Trophoblast cell (in vitro differentiated cells and primary cell): Measurements from ENCODE around the gene CGREF1.

Experiments used
- DNase-seq, 2 donors: peaks; one replicate each; pipeline ENCODE4 v3.0.0-alpha.2; 2016
- H2AFZ ChIP-seq: 2 replicates; pipeline ENCODE4 v1.6.1; 2013; ENCODE audit warnings: low read length, moderate library complexity, mild to moderate bottlenecking; ENCODE audit not compliant: insufficient read depth, poor library complexity
- H2AK5ac ChIP-seq: 2 replicates; pipeline ENCODE4 v1.6.1; 2013; ENCODE audit warnings: mild to moderate bottlenecking, low read length
- H2BK120ac ChIP-seq: 2 replicates; pipeline ENCODE4 v1.6.1; 2013; ENCODE audit warnings: low read length, mild to moderate bottlenecking, moderate library complexity; ENCODE audit not compliant: insufficient read depth, poor library complexity
- H2BK12ac ChIP-seq: 2 replicates; pipeline ENCODE4 v1.6.1; 2013; ENCODE audit warnings: mild to moderate bottlenecking, low read length, moderate library complexity
- H2BK5ac ChIP-seq: 2 replicates; pipeline ENCODE4 v1.6.1; 2013; ENCODE audit warnings: low read length, low read depth, moderate library complexity, mild to moderate bottlenecking; ENCODE audit not compliant: poor library complexity
- H3K14ac ChIP-seq: 2 replicates; pipeline ENCODE4 v1.6.1; 2013; ENCODE audit warnings: mild to moderate bottlenecking, low read length
- H3K18ac ChIP-seq: 2 replicates; pipeline ENCODE4 v1.6.1; 2013; ENCODE audit warnings: mild to moderate bottlenecking, low read length
- H3K23ac ChIP-seq: 2 replicates; pipeline ENCODE4 v1.6.1; 2013; ENCODE audit warnings: low read length
- H3K27ac ChIP-seq: 2 replicates; pipeline ENCODE4 v1.5.1; 2013; ENCODE audit warnings: low read depth, mild to moderate bottlenecking, inconsistent platforms, low read length, moderate library complexity
- H3K27me3 ChIP-seq: 2 replicates; pipeline ENCODE4 v1.6.1; 2013; ENCODE audit warnings: inconsistent platforms, mild to moderate bottlenecking, low read length, moderate library complexity; ENCODE audit not compliant: insufficient read depth
- H3K36me3 ChIP-seq, 2 experiments: 1 replicate in 1 of 2; 2 replicates in 1 of 2; pipeline ENCODE4 v1.6.1; 2013; ENCODE audit warnings: low read length in 2 of 2, mild to moderate bottlenecking in 2 of 2, moderate library complexity in 1 of 2; ENCODE audit not compliant: insufficient read depth in 2 of 2, control insufficient read depth in 1 of 2
- H3K4ac ChIP-seq: 2 replicates; pipeline ENCODE4 v1.6.1; 2013; ENCODE audit warnings: low read depth, mild to moderate bottlenecking, low read length, moderate library complexity
- H3K4me1 ChIP-seq, 2 experiments: 1 replicate in 1 of 2; 2 replicates in 1 of 2; pipeline ENCODE4 v1.6.1; 2013; ENCODE audit warnings: low read length in 2 of 2, mild to moderate bottlenecking in 2 of 2, moderate library complexity in 1 of 2; ENCODE audit not compliant: insufficient read depth in 2 of 2, control insufficient read depth in 1 of 2
- H3K4me2 ChIP-seq: 2 replicates; pipeline ENCODE4 v1.6.1; 2013; ENCODE audit warnings: inconsistent platforms, mild to moderate bottlenecking, low read length, moderate library complexity
- H3K4me3 ChIP-seq: 2 replicates; pipeline ENCODE4 v1.5.1; 2013; ENCODE audit warnings: mild to moderate bottlenecking, low read depth, low read length, inconsistent platforms
- H3K79me1 ChIP-seq: one replicate; pipeline ENCODE4 v1.6.1; 2013; ENCODE audit warnings: low read length
- H3K79me2 ChIP-seq: 2 replicates; pipeline ENCODE4 v1.6.1; 2013; ENCODE audit warnings: low read length, mild to moderate bottlenecking; ENCODE audit not compliant: control insufficient read depth, insufficient read depth, poor library complexity
- H3K9ac ChIP-seq: 2 replicates; pipeline ENCODE4 v1.6.1; 2013; ENCODE audit warnings: mild to moderate bottlenecking, low read length
- H3K9me3 ChIP-seq: 2 replicates; pipeline ENCODE4 v1.6.1; 2013; ENCODE audit warnings: low read depth, mild to moderate bottlenecking, control low read depth, inconsistent platforms, low read length; ENCODE audit not compliant: insufficient read depth
- H4K12ac ChIP-seq: 2 replicates; pipeline ENCODE4 v1.6.1; 2013; ENCODE audit warnings: low read depth, mild to moderate bottlenecking, low read length, moderate library complexity
- H4K8ac ChIP-seq: 2 replicates; pipeline ENCODE4 v1.6.1; 2013; ENCODE audit warnings: low read depth, mild to moderate bottlenecking, low read length, moderate library complexity
- H4K91ac ChIP-seq: one replicate; pipeline ENCODE4 v1.6.1; 2013; ENCODE audit warnings: low read depth, mild to moderate bottlenecking, low read length, moderate library complexity
- WGBS: extraction: QIAGEN DNeasy Blood & Tissue Kit; methylation state at CpG from one replicate; pipeline ENCODE4 v1.1.7; 2013; ENCODE audit warnings: missing lambda C conversion rate; ENCODE audit not compliant: insufficient read length, insufficient coverage; ENCODE audit errors: extremely low coverage; 5-methylcytosine and 5-hydroxymethylcytosine counted together

The CGREF1 gene

GRCh38 chr2:27057184-27057583, 61.7 kb downstream of the CGREF1 start:
- Histone ChIP-seq H3K18ac (no peak overlapping the region), H3K79me2 (no peaks in the 10 kb centered on the region), H3K4me3 (no peak overlapping the region), H4K8ac (no peak overlapping the region), H3K23ac (no peak overlapping the region), H3K4ac (no peak overlapping the region), H2BK5ac (no peak overlapping the region), H3K4me2 (no peak overlapping the region), H4K12ac (no peak overlapping the region), H3K36me3 (peaks cover 29 to 50% of the 10 kb centered on the region in 2 experiments), H3K9ac (no peak overlapping the region), H3K27ac (no peak overlapping the region), H2AFZ (no peak overlapping the region), H2BK12ac (no peak overlapping the region), H2AK5ac (no peak overlapping the region), H3K4me1 (peaks cover 5 to 9% of the 10 kb centered on the region in 2 experiments), H4K91ac (no peak overlapping the region), H3K14ac (no peak overlapping the region), H2BK120ac (no peak overlapping the region), H3K9me3 (no peaks in the 10 kb centered on the region), H3K79me1 (peaks cover 4% of the 10 kb centered on the region), H3K27me3 (no peaks in the 10 kb centered on the region)
- DNase-seq: no peak
- WGBS: no CpG with 5 or more reads among the region's 6 CpGs

- H4K12ac ChIP-seq: no peak overlapping the region
- H3K4ac ChIP-seq: no peak overlapping the region
- no peak overlapping the region for H4K8ac ChIP-seq
- no peak overlapping the region for H3K27ac ChIP-seq
- no peak overlapping the region for H3K23ac ChIP-seq
- peaks cover 16% of the 10 kb centered on the region for H3K79me1 ChIP-seq
- H3K79me2 ChIP-seq: peaks cover 3% of the 10 kb centered on the region
- peak in 1 of 2 donors; percentile 48 for DNase-seq
- H3K4me1 ChIP-seq: peaks cover 5 to 12% of the 10 kb centered on the region in 2 experiments
- H3K4me3 ChIP-seq: no peak overlapping the region
- H3K36me3 ChIP-seq: peaks cover 28 to 44% of the 10 kb centered on the region in 2 experiments
- H3K9ac ChIP-seq: no peak overlapping the region
- no peak overlapping the region for H2AK5ac ChIP-seq
- no peaks in the 10 kb centered on the region for H3K27me3 ChIP-seq
- H3K4me2 ChIP-seq: no peak overlapping the region
- H3K9me3 ChIP-seq: no peaks in the 10 kb centered on the region
- H3K18ac ChIP-seq: no peak overlapping the region
- no peak overlapping the region for H2BK5ac ChIP-seq
- H2BK120ac ChIP-seq: no peak overlapping the region
- no peak overlapping the region for H2AFZ ChIP-seq
- H2BK12ac ChIP-seq: no peak overlapping the region
- no peak overlapping the region for H4K91ac ChIP-seq
- no peak overlapping the region for H3K14ac ChIP-seq
- WGBS: no CpG with 5 or more reads among the region's 11 CpGs
Measured at GRCh38 chr2:27054721-27055120, 64.2 kb downstream of the CGREF1 start.

GRCh38 chr2:27053776-27054175, 65.2 kb downstream of the CGREF1 start:
- Histone ChIP-seq H3K14ac (no peak overlapping the region), H4K12ac (no peak overlapping the region), H3K4ac (no peak overlapping the region), H2BK120ac (no peak overlapping the region), H3K23ac (no peak overlapping the region), H3K4me1 (peaks cover 9 to 17% of the 10 kb centered on the region in 2 experiments), H3K27ac (no peak overlapping the region), H3K79me1 (peaks cover 17% of the 10 kb centered on the region), H3K79me2 (peaks cover 3% of the 10 kb centered on the region), H4K8ac (no peak overlapping the region), H2BK12ac (no peak overlapping the region), H3K36me3 (peaks cover 22 to 36% of the 10 kb centered on the region in 2 experiments), H3K9ac (no peak overlapping the region), H3K27me3 (no peaks in the 10 kb centered on the region), H4K91ac (no peak overlapping the region), H2AFZ (no peak overlapping the region), H3K9me3 (no peaks in the 10 kb centered on the region), H2AK5ac (no peak overlapping the region), H3K4me2 (no peak overlapping the region), H2BK5ac (no peak overlapping the region), H3K4me3 (no peak overlapping the region), H3K18ac (no peak overlapping the region)
- no peak for DNase-seq
- WGBS: no CpG with 5 or more reads among the region's 8 CpGs

- H2AK5ac ChIP-seq: no peak overlapping the region
- peaks cover 3% of the 10 kb centered on the region for H3K79me2 ChIP-seq
- no peak overlapping the region for H3K9ac ChIP-seq
- H3K27me3 ChIP-seq: no peaks in the 10 kb centered on the region
- WGBS: no CpG with 5 or more reads among the region's 11 CpGs
- no peak overlapping the region for H3K4me2 ChIP-seq
- no peak overlapping the region for H3K18ac ChIP-seq
- H3K4me1 ChIP-seq: peaks cover 9 to 17% of the 10 kb centered on the region in 2 experiments
- H3K27ac ChIP-seq: no peak overlapping the region
- no peak overlapping the region for H3K4me3 ChIP-seq
- H4K91ac ChIP-seq: no peak overlapping the region
- H3K23ac ChIP-seq: no peak overlapping the region
- H3K36me3 ChIP-seq: peaks cover 21 to 34% of the 10 kb centered on the region in 2 experiments
- no peaks in the 10 kb centered on the region for H3K9me3 ChIP-seq
- no peak overlapping the region for H4K12ac ChIP-seq
- H3K14ac ChIP-seq: no peak overlapping the region
- no peak for DNase-seq
- H3K79me1 ChIP-seq: peaks cover 17% of the 10 kb centered on the region
- H2AFZ ChIP-seq: no peak overlapping the region
- H2BK12ac ChIP-seq: no peak overlapping the region
- no peak overlapping the region for H2BK5ac ChIP-seq
- H3K4ac ChIP-seq: no peak overlapping the region
- H4K8ac ChIP-seq: no peak overlapping the region
- H2BK120ac ChIP-seq: no peak overlapping the region
Measured at GRCh38 chr2:27053321-27053720, 65.6 kb downstream of the CGREF1 start.
